H1 (cell line): ENCODE data around the gene C20orf141. TPM values are rescaled to one million over a fixed set of nuclear protein-coding genes. Genes with fewer than 3 reads are reported as not detected.

Experiments used
- CTCF ChIA-PET: fragments of 300-600 bp; sonication (Branson Sonifier 250); formaldehyde crosslinking; loops from one replicate; lab custom pipeline; 2021; ENCODE audit not compliant: partially characterized antibody; lab: Charles Lee
- POLR2A ChIA-PET: fragments of 300-600 bp; sonication (Branson Sonifier 250); formaldehyde crosslinking; loops from one replicate; lab custom pipeline; 2021; ENCODE audit warnings: inconsistent platforms; ENCODE audit not compliant: partially characterized antibody; lab: Charles Lee
- DNase-seq, 2 experiments: peaks; one replicate each; pipeline versions ENCODE4 v3.0.0 to v3.0.0-alpha.2; 2010 to 2022; ENCODE audit warnings: low spot score in 2 of 2, low read depth in 1 of 2, mixed read lengths in 1 of 2
- FAIRE-seq: peaks from 2 replicates; lab custom pipeline; 2011; peaks lifted over from hg19 to GRCh38; lab: Jason Lieb, UNC
- H2AFZ ChIP-seq: 2 replicates; pipeline ENCODE4 v1.8.1; 2012; ENCODE audit warnings: low read length, inconsistent platforms
- H2AK5ac ChIP-seq: 2 replicates; pipeline ENCODE4 v1.6.1; 2013; ENCODE audit warnings: low read depth, low read length
- H2BK120ac ChIP-seq: replicated peaks from 2 replicates; pipeline ENCODE3; 2013; ENCODE audit warnings: low read depth, low read length, inconsistent platforms
- H2BK12ac ChIP-seq: 2 replicates; pipeline ENCODE4 v1.6.1; 2013; ENCODE audit warnings: low read depth, low read length
- H2BK15ac ChIP-seq: 2 replicates; pipeline ENCODE4 v1.6.1; 2013; ENCODE audit warnings: low read length
- H2BK20ac ChIP-seq: 2 replicates; pipeline ENCODE4 v1.6.1; 2013; ENCODE audit warnings: low read length
- H2BK5ac ChIP-seq: 2 replicates; pipeline ENCODE4 v1.6.1; 2013; ENCODE audit warnings: low read depth, low read length
- H3K14ac ChIP-seq: 2 replicates; pipeline ENCODE4 v1.6.1; 2013; ENCODE audit warnings: inconsistent platforms; ENCODE audit not compliant: insufficient read length
- H3K18ac ChIP-seq: 2 replicates; pipeline ENCODE4 v1.6.1; 2013; ENCODE audit warnings: low read length; ENCODE audit errors: extremely low read depth
- H3K23ac ChIP-seq: 2 replicates; pipeline ENCODE4 v1.6.1; 2013; ENCODE audit warnings: inconsistent platforms; ENCODE audit not compliant: insufficient read length
- H3K23me2 ChIP-seq: 2 replicates; pipeline ENCODE4 v1.6.1; 2013; ENCODE audit warnings: low read depth, low read length
- H3K27ac ChIP-seq: 2 replicates; pipeline ENCODE4 v1.6.1; 2011; ENCODE audit warnings: low read depth, low read length, inconsistent platforms
- H3K27me3 ChIP-seq, 4 experiments: replicated peaks in 1 of 4; 1 replicate in 1 of 4; 2 replicates in 3 of 4; pipeline versions ENCODE4 v1.6.1 to v1.8.1; 2011 to 2013; ENCODE audit warnings: low read length in 3 of 4, mild to moderate bottlenecking in 3 of 4, inconsistent platforms in 2 of 4, mixed read lengths in 2 of 4, moderate library complexity in 1 of 4; ENCODE audit not compliant: control insufficient read depth in 3 of 4, insufficient read depth in 3 of 4; ENCODE audit errors: extremely low read depth in 1 of 4
- H3K36me3 ChIP-seq, 4 experiments: 2 replicates each; pipeline versions ENCODE4 v1.6.1 to v1.8.1; 2011 to 2013; ENCODE audit warnings: mild to moderate bottlenecking in 4 of 4, low read length in 3 of 4, moderate library complexity in 2 of 4, control low read depth in 1 of 4, inconsistent platforms in 1 of 4; ENCODE audit not compliant: insufficient read depth in 4 of 4, control insufficient read depth in 2 of 4
- H3K4ac ChIP-seq: replicated peaks from 2 replicates; pipeline ENCODE3; 2013; ENCODE audit warnings: low read length, low read depth, mixed read lengths, inconsistent platforms; ENCODE audit not compliant: insufficient read length
- H3K4me1 ChIP-seq, 4 experiments: replicated peaks in 1 of 4; 1 replicate in 1 of 4; 2 replicates in 3 of 4; pipeline versions ENCODE4 v1.6.1 to v1.8.1; 2011 to 2013; ENCODE audit warnings: low read length in 3 of 4, inconsistent platforms in 2 of 4, mixed read lengths in 1 of 4; ENCODE audit not compliant: insufficient read depth in 4 of 4, control insufficient read depth in 3 of 4
- H3K4me2 ChIP-seq, 2 experiments: 2 replicates each; pipeline versions ENCODE4 v1.6.1 to v1.8.1; 2011 to 2013; ENCODE audit warnings: low read depth in 2 of 2, low read length in 2 of 2, control low read depth in 1 of 2, inconsistent platforms in 1 of 2, mild to moderate bottlenecking in 1 of 2; ENCODE audit not compliant: insufficient read depth in 1 of 2
- H3K4me3 ChIP-seq, 4 experiments: fragments of 200-600, 300-600 bp in 1 of 4; sonication (generic), shearing (Covaris generic), sonication (Bioruptor Twin) in 1 of 4; 2 replicates each; pipeline versions ENCODE4 v1.5.1 to v1.8.1; 2011 to 2016; ENCODE audit warnings: low read length in 4 of 4, low read depth in 3 of 4, control low read depth in 2 of 4, inconsistent platforms in 2 of 4, mild to moderate bottlenecking in 2 of 4, mixed read lengths in 1 of 4, moderate library complexity in 1 of 4; ENCODE audit not compliant: insufficient read depth in 2 of 4; ENCODE audit errors: extremely low read depth in 1 of 4
- H3K56ac ChIP-seq: replicated peaks from 2 replicates; pipeline ENCODE3; 2013; ENCODE audit warnings: low read depth, mild to moderate bottlenecking, mixed read lengths, low read length, inconsistent platforms; ENCODE audit not compliant: insufficient read length
- H3K79me1 ChIP-seq: 2 replicates; pipeline ENCODE4 v1.6.1; 2013; ENCODE audit warnings: low read depth, low read length, control low read depth
- H3K79me2 ChIP-seq, 2 experiments: 2 replicates each; pipeline versions ENCODE4 v1.6.1 to v1.8.1; 2012 to 2013; ENCODE audit warnings: low read length in 2 of 2, mild to moderate bottlenecking in 2 of 2, inconsistent platforms in 1 of 2; ENCODE audit not compliant: insufficient read depth in 2 of 2, control insufficient read depth in 1 of 2
- H3K9ac ChIP-seq, 4 experiments: replicated peaks in 1 of 4; 1 replicate in 1 of 4; 2 replicates in 3 of 4; pipeline versions ENCODE4 v1.6.1 to v1.8.1; 2011 to 2013; ENCODE audit warnings: low read depth in 3 of 4, low read length in 3 of 4, control low read depth in 2 of 4, mild to moderate bottlenecking in 2 of 4, moderate library complexity in 2 of 4, inconsistent platforms in 1 of 4; ENCODE audit errors: extremely low read depth in 1 of 4
- H3K9me3 ChIP-seq, 2 experiments: 2 replicates each; pipeline versions ENCODE4 v1.6.1 to v1.8.1; 2012 to 2013; ENCODE audit warnings: mild to moderate bottlenecking in 2 of 2, moderate library complexity in 2 of 2, control low read depth in 1 of 2, inconsistent platforms in 1 of 2, low read depth in 1 of 2, low read length in 1 of 2, mixed read lengths in 1 of 2; ENCODE audit not compliant: insufficient read depth in 2 of 2
- H4K20me1 ChIP-seq, 2 experiments: replicated peaks in 1 of 2; 2 replicates each; pipeline versions ENCODE3 to v1.8.1; 2011 to 2013; ENCODE audit warnings: inconsistent platforms in 2 of 2, low read length in 2 of 2, mild to moderate bottlenecking in 1 of 2; ENCODE audit not compliant: insufficient read depth in 2 of 2, control insufficient read depth in 1 of 2
- H4K5ac ChIP-seq: 2 replicates; pipeline ENCODE4 v1.6.1; 2013; ENCODE audit warnings: low read length, low read depth, mixed read lengths, inconsistent platforms; ENCODE audit not compliant: insufficient read length
- H4K8ac ChIP-seq: 2 replicates; pipeline ENCODE4 v1.8.0; 2013; ENCODE audit warnings: mild to moderate bottlenecking, moderate library complexity, low read length, inconsistent platforms; ENCODE audit not compliant: insufficient read depth; ENCODE audit errors: extremely low read depth
- H4K91ac ChIP-seq: replicated peaks from 2 replicates; pipeline ENCODE3; 2013; ENCODE audit warnings: low read length, mixed read lengths, inconsistent platforms; ENCODE audit not compliant: insufficient read length
- ASH2L ChIP-seq: fragments of 200-600, 300-600 bp; sonication (generic); IDR thresholded peaks from one replicate; pipeline ENCODE4 v1.7.1; 2017; ENCODE audit warnings: low read length
- BACH1 ChIP-seq: IDR thresholded peaks from 2 replicates; pipeline ENCODE4 v1.6.1; 2012; ENCODE audit warnings: low read length, improper control_type of control experiment
- CHD2 ChIP-seq: IDR thresholded peaks from 2 replicates; pipeline ENCODE4 v1.6.1; 2012; ENCODE audit warnings: low read length, improper control_type of control experiment
- CTBP2 ChIP-seq: IDR thresholded peaks from 2 replicates; pipeline ENCODE4 v1.7.0; 2011; ENCODE audit warnings: borderline replicate concordance, mild to moderate bottlenecking, moderate library complexity, mixed read lengths, low read length; ENCODE audit not compliant: insufficient read depth, insufficient read length
- EP300 ChIP-seq, 2 experiments: IDR thresholded peaks; 1 replicate in 1 of 2; 2 replicates in 1 of 2; pipeline ENCODE4 v1.6.1; 2011 to 2012; ENCODE audit warnings: low read depth in 2 of 2, low read length in 2 of 2, mild to moderate bottlenecking in 2 of 2, borderline replicate concordance in 1 of 2, inconsistent platforms in 1 of 2, moderate library complexity in 1 of 2
- JUN ChIP-seq: IDR thresholded peaks from 2 replicates; pipeline ENCODE4 v1.6.1; 2011; ENCODE audit warnings: low read depth, mild to moderate bottlenecking, improper control_type of control experiment, low read length
- JUND ChIP-seq: IDR thresholded peaks from 2 replicates; pipeline ENCODE4 v1.6.1; 2011; ENCODE audit warnings: mild to moderate bottlenecking, improper control_type of control experiment, low read length
- KDM4A ChIP-seq: IDR thresholded peaks from one replicate; pipeline ENCODE4 v1.7.1; 2012; ENCODE audit warnings: low read depth, mild to moderate bottlenecking, moderate library complexity, low read length, inconsistent platforms; ENCODE audit not compliant: severe bottlenecking
- POU5F1 ChIP-seq: IDR thresholded peaks from 2 replicates; pipeline ENCODE4 v1.6.1; 2011; ENCODE audit warnings: low read depth, mild to moderate bottlenecking, low read length, moderate library complexity
- RNF2 ChIP-seq: fragments of 200-900, 300-1000 bp; sonication (generic); IDR thresholded peaks from 2 replicates; pipeline ENCODE4 v1.7.1; 2016; ENCODE audit warnings: borderline replicate concordance, low read depth, mild to moderate bottlenecking, antibody characterized with exemption, low read length; ENCODE audit not compliant: poor library complexity, severe bottlenecking; ENCODE audit errors: missing control alignments
- SAP30 ChIP-seq: fragments of 300-600 bp; sonication (generic); IDR thresholded peaks from 2 replicates; pipeline ENCODE4 v1.7.1; 2012; ENCODE audit warnings: low read length, moderate library complexity, mild to moderate bottlenecking, inconsistent platforms; ENCODE audit not compliant: insufficient read depth, insufficient replicate concordance
- SIN3A ChIP-seq, 2 experiments: IDR thresholded peaks in 1 of 2; conservative IDR thresholded peaks in 1 of 2; 2 replicates each; pipeline ENCODE4 v1.6.1; 2011 to 2012; ENCODE audit warnings: low read length in 2 of 2, improper control_type of control experiment in 1 of 2, low read depth in 1 of 2, mild to moderate bottlenecking in 1 of 2
- SIX5 ChIP-seq: IDR thresholded peaks from 2 replicates; pipeline ENCODE4 v1.6.1; 2011; ENCODE audit warnings: mild to moderate bottlenecking, low read depth, low read length
- TCF12 ChIP-seq: IDR thresholded peaks from 2 replicates; pipeline ENCODE4 v1.6.1; 2011; ENCODE audit warnings: low read depth, mild to moderate bottlenecking, low read length
- WGBS, 2 experiments: shearing (Covaris generic) in 1 of 2; methylation state at CpG; one replicate each; pipeline versions ENCODE4 v1.1.6 to v1.1.7; 2013 to 2015; ENCODE audit warnings: low lambda C conversion rate in 2 of 2, mixed read lengths in 2 of 2, inconsistent platforms in 1 of 2, low coverage in 1 of 2, missing lambda C conversion rate in 1 of 2; ENCODE audit not compliant: insufficient replicate concordance in 2 of 2, insufficient coverage in 1 of 2, insufficient read length in 1 of 2; ENCODE audit errors: extremely low coverage in 1 of 2, missing lambda C conversion rate in 1 of 2; 5-methylcytosine and 5-hydroxymethylcytosine counted together
- polyA plus RNA-seq, 7 experiments: library from polyadenylated mRNA; depleted of rRNA in 3 of 7; stranded (reverse) in 5 of 7; unstranded in 2 of 7; fragments of >200 nt in 5 of 7; fragments of 200-250 nt in 2 of 7; gene quantifications; 1 replicate in 5 of 7; 2 replicates in 1 of 7; 4 replicates in 1 of 7; pipeline versions ENCODE4 v1.2.1 to v1.2.3, GENCODE V29; 2011 to 2013; ENCODE audit warnings: missing spikeins in 2 of 7, mixed read lengths in 2 of 7
- total RNA-seq: library from RNA; stranded (reverse); fragmentation: NEBNext Ultra II Directional; extraction: Animal tissue kit (Norgen Biotek cat#: 25700); gene quantifications from 2 replicates; pipeline ENCODE4 v1.2.1, GENCODE V29; 2021

The C20orf141 gene
- total and polyA plus RNA-seq, 2 of the 8 experiments (the other 6 are each of a cell fraction or from before 2014, with no cell fraction given), result not detected

DNA sequence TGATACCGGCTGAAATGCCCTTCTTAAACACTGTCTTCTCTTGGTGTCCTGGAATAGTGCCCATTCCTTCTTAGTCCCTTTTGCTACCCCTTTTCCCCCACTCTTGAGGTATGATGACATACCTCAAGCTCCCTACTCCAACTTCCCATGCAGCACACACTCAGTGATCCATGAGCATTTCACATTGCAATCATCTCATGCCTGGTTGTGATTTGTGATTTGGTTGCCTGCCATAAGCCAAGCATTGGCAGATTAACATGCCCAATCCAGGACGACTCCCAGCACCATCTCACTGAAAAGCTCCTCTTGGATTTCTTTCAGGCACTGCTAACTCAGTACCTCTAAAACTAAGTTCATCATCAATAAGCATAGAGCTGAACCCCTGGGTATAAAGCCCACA is 43.8 kb downstream of the C20orf141 start:
- H2BK5ac ChIP-seq, result no peak overlapping the region
- H4K20me1 ChIP-seq, result no peaks in the 10 kb centered on the region
- ChIA-PET POLR2A (interaction anchor here (1.8 kb wide), 1 partner anchor 14 kb away, joined by 4 read pairs; the partner anchor contains the start of gene PTPRA), CTCF (interaction anchor here (0.5 to 1.4 kb wide), 4 partner anchors 66 to 137 kb away, joined by 3 to 4 read pairs (median 3); no protein-coding TSS in a partner anchor)
- no peaks in the 10 kb centered on the region for H3K23me2 ChIP-seq
- no peak overlapping the region for H4K8ac ChIP-seq
- H3K36me3 ChIP-seq, result no peaks in the 10 kb centered on the region; a peak in 1 of 8 replicates
- no peak overlapping the region for H3K9ac ChIP-seq
- H3K4me3 ChIP-seq, result no peak overlapping the region
- no peak overlapping the region for H3K4ac ChIP-seq
- H3K27me3 ChIP-seq, result no peaks in the 10 kb centered on the region
- H3K9me3 ChIP-seq, result no peaks in the 10 kb centered on the region
- H3K4me2 ChIP-seq, result no peak overlapping the region
- H2BK120ac ChIP-seq, result no peak overlapping the region
- no peaks in the 10 kb centered on the region for H3K4me1 ChIP-seq
- H3K79me2 ChIP-seq, result no peaks in the 10 kb centered on the region
- H4K5ac ChIP-seq, result no peak overlapping the region
- no peak overlapping the region for H3K14ac ChIP-seq
- no peak overlapping the region for H2BK12ac ChIP-seq
- 92% methylated on average over 2 of the region's 2 CpGs; no CpG with 5 or more reads in 1 of the 2 experiments for WGBS, 2 experiments
- no peak overlapping the region for H3K27ac ChIP-seq
- no peak overlapping the region for H2AFZ ChIP-seq
- no peak overlapping the region for H3K23ac ChIP-seq
- no peak overlapping the region for H2BK20ac ChIP-seq
- H4K91ac ChIP-seq, result no peak overlapping the region
- H3K18ac ChIP-seq, result no peak overlapping the region
- H3K56ac ChIP-seq, result no peak overlapping the region
- no peaks in the 10 kb centered on the region for H3K79me1 ChIP-seq
- no peak for DNase-seq
- H2BK15ac ChIP-seq, result no peak overlapping the region
- FAIRE-seq, result no peak
- H2AK5ac ChIP-seq, result no peak overlapping the region
- TF ChIP-seq SIX5 (no peak), TCF12 (no peak), ASH2L (no peak), JUND (no peak), RNF2 (no peak), CHD2 (no peak), JUN (no peak), POU5F1 (no peak), BACH1 (no peak), CTBP2 (no peak), SAP30 (no peak), EP300 (IDR thresholded peaks at IDR 0.05; ENCODE audit: borderline replicate concordance in 1 of 2, low read depth in 2 of 2, low read length in 2 of 2) (no peak), SIN3A (conservative IDR thresholded peaks at IDR 0.05 in 1 of 2, IDR thresholded peaks at IDR 0.05 in 1 of 2; ENCODE audit: low read depth in 1 of 2, low read length in 2 of 2) (no peak), KDM4A (no peak)
